H1 (cell line): ENCODE results near the gene SENP7. TPM values are rescaled to one million over a fixed set of nuclear protein-coding genes. Genes with fewer than 3 reads are reported as not detected.

Experiments used
- CHD7 ChIP-seq: fragments of 300-600 bp; sonication (generic); IDR thresholded peaks from 2 replicates; pipeline ENCODE4 v1.7.1; 2012; ENCODE audit warnings: low read length, moderate library complexity, mild to moderate bottlenecking, inconsistent platforms; ENCODE audit not compliant: insufficient replicate concordance
- JUND ChIP-seq: IDR thresholded peaks from 2 replicates; pipeline ENCODE4 v1.6.1; 2011; ENCODE audit warnings: mild to moderate bottlenecking, improper control_type of control experiment, low read length
- KDM5A ChIP-seq: fragments of 200-600 bp; IDR thresholded peaks from 2 replicates; pipeline ENCODE4 v1.7.1; 2012; ENCODE audit warnings: mild to moderate bottlenecking, low read length, inconsistent platforms, mixed read lengths
- RFX5 ChIP-seq: IDR thresholded peaks from 2 replicates; pipeline ENCODE4 v1.6.1; 2011; ENCODE audit warnings: low read depth, low read length, improper control_type of control experiment, borderline replicate concordance
- SAP30 ChIP-seq: fragments of 300-600 bp; sonication (generic); IDR thresholded peaks from 2 replicates; pipeline ENCODE4 v1.7.1; 2012; ENCODE audit warnings: low read length, moderate library complexity, mild to moderate bottlenecking, inconsistent platforms; ENCODE audit not compliant: insufficient read depth, insufficient replicate concordance
- YY1 ChIP-seq: IDR thresholded peaks from 2 replicates; pipeline ENCODE4 v1.6.1; 2011; ENCODE audit warnings: low read depth, mild to moderate bottlenecking, low read length
- polyA plus RNA-seq, 7 experiments: library from polyadenylated mRNA; depleted of rRNA in 3 of 7; stranded (reverse) in 5 of 7; unstranded in 2 of 7; fragments of >200 nt in 5 of 7; fragments of 200-250 nt in 2 of 7; gene quantifications; 1 replicate in 5 of 7; 2 replicates in 1 of 7; 4 replicates in 1 of 7; pipeline versions ENCODE4 v1.2.1 to v1.2.3, GENCODE V29; 2011 to 2013; ENCODE audit warnings: missing spikeins in 2 of 7, mixed read lengths in 2 of 7
- total RNA-seq: library from RNA; stranded (reverse); fragmentation: NEBNext Ultra II Directional; extraction: Animal tissue kit (Norgen Biotek cat#: 25700); gene quantifications from 2 replicates; pipeline ENCODE4 v1.2.1, GENCODE V29; 2021

The SENP7 gene
- total and polyA plus RNA-seq, 2 of the 8 experiments (the other 6 are each of a cell fraction or from before 2014, with no cell fraction given), result 2.8 to 7.8 TPM

GRCh38 chr3:101423984-101424888 is 88.8 kb downstream of the SENP7 start (continued):
- TF ChIP-seq CHD7, result no peak
- no peak for TF ChIP-seq KDM5A
- no peak for TF ChIP-seq YY1
- no peak for TF ChIP-seq JUND
- no peak for TF ChIP-seq SAP30
- TF ChIP-seq RFX5, result no peak
- TF ChIP-seq, all 59 proteins: peak for 0
